ENCODE data around the gene REC114.

The REC114 gene

DNA sequence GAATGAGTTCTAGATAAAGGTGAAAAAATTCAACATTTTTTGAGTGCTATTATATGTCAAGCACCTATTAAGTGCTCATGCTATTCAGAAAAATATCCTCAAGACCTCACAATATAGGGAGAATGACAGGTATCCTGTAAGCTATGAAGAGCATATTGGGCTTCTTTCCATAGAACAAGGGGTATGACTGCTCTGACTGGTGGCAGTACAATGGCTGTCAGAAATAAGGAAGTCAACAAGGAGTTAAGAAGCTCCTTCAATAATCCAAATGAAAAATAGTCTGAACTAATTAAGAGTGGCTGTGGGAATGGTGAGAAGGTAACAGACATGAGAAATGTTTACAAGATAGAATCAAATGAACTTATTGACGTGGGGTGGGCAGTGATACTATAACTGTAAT is 165.5 kb downstream of the REC114 start:
- no peak for DNase-seq

DNA sequence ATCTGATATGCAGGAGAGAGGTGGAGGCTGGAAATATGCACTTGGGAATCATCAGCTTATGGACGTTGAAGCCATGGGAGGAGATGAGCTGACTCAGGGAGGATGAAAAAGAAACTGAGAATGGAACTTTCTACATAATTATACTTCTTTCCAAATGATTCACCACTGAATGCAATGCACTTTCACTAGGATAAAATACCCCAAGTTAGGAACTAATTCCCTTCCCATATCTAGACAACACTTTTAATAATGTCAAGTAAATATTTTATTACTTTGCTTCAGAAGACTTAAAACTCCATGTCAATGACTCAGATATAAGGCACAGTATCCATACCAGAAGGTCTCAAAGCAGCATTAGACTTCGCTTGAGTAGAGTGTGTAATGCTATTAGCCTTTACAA is 166.0 kb downstream of the REC114 start:
- no peak for DNase-seq

Measured in NCI-H146 (cell line).